BLaER1 treated with 17β-estradiol and CSF1 and Interleukin-3, amounts not matched to agents 10 nM and 100 nM (cell line): ENCODE results near the gene RAD23A.
A peak's percentile ranks its signal among the peaks of the same experiment; 100 is the strongest.
"Not testable (repeated sequence)": the region's sequence is repeated elsewhere in the genome, so short reads cannot be mapped to it uniquely, and the experiment has no call there.

Experiments
- H3K27ac ChIP-seq, 11 experiments: shearing (Covaris generic); formaldehyde crosslinking; 2 replicates each; pipeline ENCODE4 v1.8.1; 2022
- H3K27me3 ChIP-seq, 11 experiments: shearing (Covaris generic); formaldehyde crosslinking; 2 replicates each; pipeline ENCODE4 v1.8.1; 2022
- H3K36me3 ChIP-seq, 11 experiments: shearing (Covaris generic); formaldehyde crosslinking; 2 replicates each; pipeline ENCODE4 v1.8.1; 2022
- H3K4me1 ChIP-seq, 10 experiments: shearing (Covaris generic); formaldehyde crosslinking; 2 replicates each; pipeline ENCODE4 v1.8.1; 2022
- H3K4me2 ChIP-seq, 11 experiments: shearing (Covaris generic); formaldehyde crosslinking; 2 replicates each; pipeline ENCODE4 v1.8.1; 2022
- H3K4me3 ChIP-seq, 10 experiments: shearing (Covaris generic); formaldehyde crosslinking; 2 replicates each; pipeline ENCODE4 v1.8.1; 2022
- H3K9ac ChIP-seq, 11 experiments: shearing (Covaris generic); formaldehyde crosslinking; 2 replicates each; pipeline ENCODE4 v1.8.1; 2022
- H3K9me3 ChIP-seq, 11 experiments: shearing (Covaris generic); formaldehyde crosslinking; replicated peaks in 1 of 11; 2 replicates each; pipeline ENCODE4 v1.8.1; 2022
- H4K20me1 ChIP-seq, 11 experiments: shearing (Covaris generic); formaldehyde crosslinking; 2 replicates each; pipeline ENCODE4 v1.8.1; 2022
- Cebpa-rat ChIP-seq, 11 experiments: shearing (Covaris generic); IDR thresholded peaks; 2 replicates each; pipeline ENCODE4 v1.8.1; 2022

RAD23A gene

DNA sequence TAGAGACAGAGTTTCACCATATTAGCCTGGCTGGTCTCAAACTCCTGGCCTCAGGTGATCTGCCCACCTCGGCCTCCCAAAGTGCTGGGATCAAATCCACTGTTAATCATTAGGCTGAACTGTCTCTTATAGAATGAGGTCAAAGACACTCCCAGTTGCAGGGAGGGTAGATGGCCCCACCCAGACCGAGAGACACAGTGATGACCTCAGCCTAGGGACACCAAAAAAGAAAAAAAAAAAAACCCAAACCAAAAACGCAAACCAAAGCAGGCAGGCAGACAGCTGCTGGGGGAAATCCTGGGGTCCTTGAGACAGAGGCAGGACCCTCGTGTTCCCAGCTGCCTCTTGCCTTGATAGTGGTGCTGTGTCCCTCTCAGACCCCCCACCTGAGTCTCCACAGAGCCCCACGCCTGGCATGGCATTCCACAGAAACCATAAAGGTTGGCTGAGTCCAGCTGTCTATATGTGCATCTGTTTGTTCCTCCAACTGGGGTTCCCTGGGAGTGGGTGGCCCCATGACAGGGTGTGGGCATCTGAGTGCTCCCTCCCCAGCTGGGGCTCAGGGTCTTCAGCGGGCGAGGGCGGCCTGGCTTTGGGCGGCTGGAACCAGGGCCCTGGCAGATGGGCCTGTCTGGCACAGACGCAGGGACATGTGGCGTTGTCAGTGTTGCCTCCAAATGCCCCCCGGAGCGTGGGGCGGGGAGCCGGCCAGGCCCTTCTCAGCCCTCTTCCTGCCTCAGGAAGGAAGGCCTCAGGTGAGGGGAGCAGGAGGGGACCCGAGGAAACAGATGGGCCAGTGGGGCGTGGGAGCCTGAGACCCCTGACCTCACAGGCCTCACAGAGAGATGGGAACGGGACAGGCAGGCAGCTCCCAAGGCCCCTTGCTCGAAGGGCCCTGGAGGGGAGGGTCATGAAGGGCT is 28.9 kb downstream of the RAD23A start:
- peak overlapping the region in 9 of 11 experiments; percentile 42 to 79 (median 73); a peak in 18 of 22 replicates for H3K27ac ChIP-seq
- no peaks in the 10 kb centered on the region for H3K36me3 ChIP-seq
- H3K27me3 ChIP-seq = no peaks in the 10 kb centered on the region
- peak overlapping the region; percentile 34 to 85 (median 72) for H3K4me2 ChIP-seq
- H3K9me3 ChIP-seq = no peaks in the 10 kb centered on the region
- H4K20me1 ChIP-seq = no peaks in the 10 kb centered on the region
- TF ChIP-seq Cebpa-rat (IDR thresholded peaks at IDR 0.05) = no peak
- H3K4me1 ChIP-seq = peaks cover 19 to 34% (median 27%) of the 10 kb centered on the region in 10 experiments
- no peak overlapping the region for H3K4me3 ChIP-seq
- H3K9ac ChIP-seq = peak overlapping the region in 9 of 11 experiments; percentile 28 to 71 (median 56); a peak in 18 of 22 replicates

DNA sequence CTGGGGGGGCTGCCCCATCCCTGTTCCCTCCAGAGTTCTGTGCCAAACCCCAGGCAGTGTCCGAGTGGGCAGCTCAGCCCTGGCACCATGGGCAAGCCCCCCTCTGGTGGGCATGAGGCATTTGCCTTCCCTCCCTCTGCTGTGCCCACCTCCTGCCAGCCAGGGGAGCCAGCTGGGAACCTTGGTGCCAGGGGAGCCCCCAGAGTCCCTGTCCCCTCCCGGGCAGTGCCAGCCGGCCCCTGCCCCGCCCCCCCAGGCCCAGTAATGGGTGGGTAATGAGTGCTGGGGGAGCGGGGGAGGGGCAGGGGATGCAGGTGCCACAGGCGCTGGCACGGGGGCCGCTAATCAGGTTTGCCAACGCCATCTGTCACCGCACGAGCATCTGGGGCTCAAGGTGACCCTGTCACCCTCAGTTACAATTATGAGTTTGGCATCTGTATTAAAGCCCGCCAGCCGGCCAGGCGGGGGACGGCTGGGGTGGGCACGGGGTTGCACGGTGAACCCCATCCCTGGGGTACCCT is 29.6 kb downstream of the RAD23A start:
- Histone ChIP-seq H3K4me3 (no peak overlapping the region), H3K27me3 (no peaks in the 10 kb centered on the region), H3K4me1 (peaks cover 19 to 37% (median 34%) of the 10 kb centered on the region in 10 experiments), H3K9me3 (no peaks in the 10 kb centered on the region), H3K9ac (peak overlapping the region in 8 of 11 experiments; percentile 44 to 71 (median 58); a peak in 16 of 22 replicates), H3K36me3 (no peaks in the 10 kb centered on the region), H3K4me2 (peak overlapping the region in 10 of 11 experiments; percentile 62 to 85 (median 74); a peak in 20 of 22 replicates), H4K20me1 (no peaks in the 10 kb centered on the region), H3K27ac (peak overlapping the region in 9 of 11 experiments; percentile 42 to 79 (median 73); a peak in 17 of 22 replicates)
- TF ChIP-seq Cebpa-rat (IDR thresholded peaks at IDR 0.05) = no peak

DNA sequence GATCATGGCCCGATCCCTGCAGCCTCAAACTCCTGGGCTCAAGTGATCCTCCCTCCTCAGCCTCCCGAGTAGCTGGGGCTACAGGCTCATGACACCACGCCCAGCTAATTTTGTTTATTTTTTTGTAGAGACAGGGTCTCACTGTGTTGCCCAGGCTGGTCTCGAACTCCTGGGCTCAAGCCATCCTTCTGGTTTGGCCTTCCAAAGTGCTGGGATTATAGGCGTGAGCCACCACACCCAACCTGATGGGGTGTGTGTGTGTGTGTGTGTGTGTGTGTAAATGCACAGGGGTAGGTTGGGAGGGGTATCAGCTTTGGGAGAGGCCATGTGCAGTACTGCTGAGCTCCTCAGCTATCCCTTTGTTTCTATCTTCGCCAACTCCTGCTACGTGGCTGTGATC is 30.4 kb downstream of the RAD23A start:
- H3K9ac ChIP-seq, H3K27ac ChIP-seq, H3K4me3 ChIP-seq, H3K36me3 ChIP-seq, H3K27me3 ChIP-seq, H3K9me3 ChIP-seq, H4K20me1 ChIP-seq, H3K4me2 ChIP-seq: not testable (repeated sequence)
- peaks cover 19 to 40% (median 35%) of the 10 kb centered on the region in 10 experiments for H3K4me1 ChIP-seq

DNA sequence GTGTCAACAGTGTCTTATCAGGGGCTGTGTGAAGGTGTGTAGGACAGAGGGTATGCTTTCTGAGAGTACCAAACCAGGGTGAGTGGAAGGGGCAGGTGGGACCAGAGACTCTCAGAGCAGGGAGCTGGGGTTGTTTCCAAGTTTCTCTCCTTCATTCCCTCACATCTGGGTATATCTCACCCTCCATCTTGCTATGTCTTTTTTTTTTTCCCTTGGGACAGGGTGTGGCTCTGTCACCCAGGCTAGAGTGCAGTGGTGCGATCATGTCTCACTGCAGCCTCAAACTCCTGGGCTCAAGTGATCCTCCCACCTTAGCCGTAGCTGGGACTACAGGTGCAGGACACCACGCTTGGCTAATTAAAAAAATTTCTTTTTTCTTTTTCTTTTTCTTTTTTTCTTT is 34.3 kb downstream of the RAD23A start:
- Histone ChIP-seq H3K9me3 (no peaks in the 10 kb centered on the region), H3K9ac (no peak overlapping the region), H3K36me3 (no peaks in the 10 kb centered on the region), H3K4me1 (peaks cover 17 to 43% (median 37%) of the 10 kb centered on the region in 10 experiments), H3K4me2 (peak overlapping the region in 9 of 11 experiments; percentile 26 to 58 (median 37); a peak in 16 of 22 replicates), H3K27me3 (no peaks in the 10 kb centered on the region), H4K20me1 (peaks cover 0 to 5% (median 0%) of the 10 kb centered on the region in 11 experiments; a peak in 1 of 22 replicates), H3K4me3 (no peak overlapping the region), H3K27ac (no peak overlapping the region)
- TF ChIP-seq Cebpa-rat (IDR thresholded peaks at IDR 0.05) = no peak

DNA sequence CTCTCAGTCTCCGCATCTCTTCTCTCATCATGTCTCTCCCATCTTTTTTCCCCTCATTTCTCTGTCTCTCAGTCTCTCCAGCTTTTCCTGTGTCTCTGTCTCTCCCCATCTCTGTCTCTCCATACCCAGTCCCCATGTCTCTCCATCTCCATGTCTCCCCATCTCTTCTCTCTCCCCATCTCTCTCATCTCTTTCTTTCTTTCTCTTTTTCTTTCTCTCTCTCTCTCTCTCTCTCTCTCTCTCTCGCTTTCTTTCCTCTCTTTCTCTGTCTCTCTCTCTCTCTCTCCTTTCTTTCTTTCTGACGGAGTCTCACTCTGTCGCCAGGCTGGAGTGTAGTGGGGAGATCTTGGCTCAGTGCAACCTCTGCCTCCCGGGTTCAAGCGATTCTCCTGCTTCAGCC is 37.0 kb downstream of the RAD23A start:
- 0 out of 22 replicates have a peak, but pooled peaks cover 0 to 4% (median 0%) of the 10 kb centered on the region in 11 experiments for H3K27me3 ChIP-seq
- no peaks in the 10 kb centered on the region for H3K9me3 ChIP-seq
- TF ChIP-seq Cebpa-rat (IDR thresholded peaks at IDR 0.05) = no peak
- peak overlapping the region in 2 of 10 experiments; percentile 45 to 67; a peak in 2 of 20 replicates for H3K4me3 ChIP-seq
- H4K20me1 ChIP-seq = peaks cover 0 to 16% (median 0%) of the 10 kb centered on the region in 11 experiments; a peak in 1 of 22 replicates
- no peaks in the 10 kb centered on the region for H3K36me3 ChIP-seq
- H3K4me2 ChIP-seq = peak overlapping the region; percentile 65 to 95 (median 84)
- no peak overlapping the region for H3K27ac ChIP-seq
- H3K4me1 ChIP-seq = peaks cover 26 to 61% (median 56%) of the 10 kb centered on the region in 10 experiments
- H3K9ac ChIP-seq = peak overlapping the region in 5 of 11 experiments; percentile 62 to 71 (median 69); a peak in 7 of 22 replicates

DNA sequence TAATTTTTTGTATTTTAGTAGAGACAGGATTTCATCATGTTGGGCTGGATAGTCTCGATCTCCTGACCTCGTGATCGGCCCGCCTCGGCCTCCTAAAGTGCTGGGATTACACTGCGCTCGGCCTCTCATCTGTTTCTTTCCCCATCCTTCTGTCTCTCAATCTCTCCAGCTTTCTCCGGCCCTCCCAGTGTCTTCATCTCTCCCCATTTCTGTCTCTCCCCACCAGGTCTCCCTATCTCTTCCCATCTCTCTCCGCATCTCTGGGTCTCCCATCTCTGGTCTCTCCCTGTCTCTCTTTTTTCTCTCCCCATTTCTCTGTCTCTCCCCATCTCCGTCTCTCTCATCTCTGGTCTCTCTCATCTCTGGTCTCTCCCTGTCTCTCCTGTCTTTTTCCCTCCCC is 37.4 kb downstream of the RAD23A start:
- H3K27me3 ChIP-seq = 0 out of 22 replicates have a peak, but pooled peaks cover 0 to 4% (median 0%) of the 10 kb centered on the region in 11 experiments

DNA sequence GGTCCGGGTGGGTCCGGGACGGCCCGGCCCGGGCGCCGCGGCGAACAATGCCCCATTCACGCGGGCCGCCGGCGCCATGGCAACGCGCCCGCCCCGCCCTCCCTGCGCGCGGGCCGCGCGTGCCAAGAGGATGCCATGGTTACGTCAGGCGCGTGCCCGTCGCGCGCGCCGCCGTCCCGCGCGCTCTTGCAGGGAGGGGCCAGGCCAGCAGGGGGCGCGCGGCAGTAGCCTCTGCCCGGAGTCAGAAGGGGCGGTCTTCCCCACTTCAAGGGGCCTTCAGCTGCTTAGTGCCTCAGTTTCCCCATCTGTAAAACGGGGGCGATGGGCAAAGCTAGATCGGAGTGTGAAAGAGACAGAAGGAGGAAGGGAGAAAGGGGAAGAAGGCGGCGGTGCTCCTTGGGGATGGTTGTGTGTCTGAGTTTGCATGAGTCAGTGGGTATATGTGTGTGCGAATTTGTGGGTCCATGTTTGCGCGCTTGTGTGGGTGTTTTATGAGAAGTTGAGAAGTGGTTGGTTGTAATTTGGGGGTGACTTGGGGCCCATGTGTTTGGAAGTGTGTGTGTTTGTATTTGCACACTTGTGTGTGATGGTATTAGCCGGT is 38.0 kb downstream of the RAD23A start:
- peak overlapping the region in 6 of 11 experiments; percentile 40 to 51 (median 46); a peak in 4 of 22 replicates for H3K27ac ChIP-seq

More for the DNA sequence above, 37.4 kb downstream of the RAD23A start:
- H3K9ac ChIP-seq = peak overlapping the region; percentile 34 to 71 (median 62); a peak in 20 of 22 replicates
- peak overlapping the region; percentile 65 to 95 (median 84) for H3K4me2 ChIP-seq
- H3K36me3 ChIP-seq = no peaks in the 10 kb centered on the region
- H4K20me1 ChIP-seq = peaks cover 0 to 16% (median 0%) of the 10 kb centered on the region in 11 experiments; a peak in 1 of 22 replicates
- H3K9me3 ChIP-seq = no peaks in the 10 kb centered on the region
- H3K4me1 ChIP-seq = peaks cover 26 to 65% (median 61%) of the 10 kb centered on the region in 10 experiments
- peak overlapping the region in 7 of 11 experiments; percentile 13 to 51 (median 41); a peak in 7 of 22 replicates for H3K27ac ChIP-seq
- H3K4me3 ChIP-seq = peak overlapping the region; percentile 42 to 67 (median 58)
- no peak for TF ChIP-seq Cebpa-rat (IDR thresholded peaks at IDR 0.05)

DNA sequence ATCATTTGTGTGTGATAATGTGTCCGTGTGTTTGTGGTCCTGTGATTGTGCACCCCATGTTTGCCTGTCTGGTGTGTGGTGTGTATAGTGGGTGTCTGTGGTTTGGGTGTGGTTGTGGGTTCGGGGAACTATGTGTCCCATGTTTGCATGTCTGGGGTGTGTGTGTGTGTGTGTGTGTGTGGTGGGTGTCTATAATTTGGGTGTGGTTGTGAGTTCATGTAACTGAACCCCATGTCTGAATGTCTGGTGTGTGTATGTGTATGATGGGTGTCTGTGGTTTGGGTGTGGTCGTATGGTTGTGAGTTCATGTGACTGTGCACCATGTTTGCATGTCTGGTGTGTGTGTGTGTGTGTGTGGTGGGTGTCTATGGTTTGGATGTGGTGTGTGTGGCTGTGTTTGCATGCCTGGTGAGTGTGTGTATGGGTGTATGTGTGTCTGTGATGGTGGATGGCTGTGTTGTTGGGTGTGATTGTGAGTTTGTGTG is 38.5 kb downstream of the RAD23A start:
- Histone ChIP-seq H3K4me1 (peaks cover 26 to 71% (median 63%) of the 10 kb centered on the region in 10 experiments), H3K4me2 (peak overlapping the region; percentile 65 to 95 (median 84))

More for the DNA sequence above, 38.0 kb downstream of the RAD23A start:
- H3K9me3 ChIP-seq = no peaks in the 10 kb centered on the region
- H3K4me1 ChIP-seq = peaks cover 26 to 71% (median 63%) of the 10 kb centered on the region in 10 experiments
- peak overlapping the region; percentile 65 to 95 (median 84) for H3K4me2 ChIP-seq
- 0 out of 22 replicates have a peak, but pooled peaks cover 0 to 4% (median 0%) of the 10 kb centered on the region in 11 experiments for H3K27me3 ChIP-seq
- H3K9ac ChIP-seq = peak overlapping the region; percentile 34 to 71 (median 62); a peak in 20 of 22 replicates
- TF ChIP-seq Cebpa-rat (IDR thresholded peaks at IDR 0.05) = no peak
- H3K4me3 ChIP-seq = peak overlapping the region; percentile 42 to 67 (median 58)
- peaks cover 0 to 16% (median 0%) of the 10 kb centered on the region in 11 experiments; a peak in 1 of 22 replicates for H4K20me1 ChIP-seq
- H3K36me3 ChIP-seq = no peaks in the 10 kb centered on the region

More for the DNA sequence above, 38.5 kb downstream of the RAD23A start:
- peak overlapping the region in 6 of 11 experiments; percentile 20 to 41 (median 34); a peak in 9 of 22 replicates for H3K27ac ChIP-seq
- no peak for TF ChIP-seq Cebpa-rat (IDR thresholded peaks at IDR 0.05)
- peaks cover 0 to 3% (median 0%) of the 10 kb centered on the region in 11 experiments; a peak in 7 of 22 replicates for H3K9me3 ChIP-seq
- 0 out of 22 replicates have a peak, but pooled peaks cover 0 to 4% (median 0%) of the 10 kb centered on the region in 11 experiments for H3K27me3 ChIP-seq
- no peaks in the 10 kb centered on the region for H3K36me3 ChIP-seq
- peak overlapping the region in 7 of 11 experiments; percentile 4 to 50 (median 33); a peak in 9 of 22 replicates for H3K9ac ChIP-seq
- no peak overlapping the region for H3K4me3 ChIP-seq
- peaks cover 0 to 16% (median 0%) of the 10 kb centered on the region in 11 experiments; a peak in 1 of 22 replicates for H4K20me1 ChIP-seq
